Fibroblast of lung (primary cell): Measurements from ENCODE around the gene GMCL2.
A peak's percentile ranks its signal among the peaks of the same experiment; 100 is the strongest.

Experiments used
- CTCF ChIP-seq, 2 donors: IDR thresholded peaks in 1 of 2; conservative IDR thresholded peaks in 1 of 2; 1 replicate in 1 of 2; 2 replicates in 1 of 2; pipeline ENCODE4 v1.5.1; 2011 to 2012; ENCODE audit warnings: low read length in 2 of 2, control low read depth in 1 of 2, inconsistent platforms in 1 of 2, low read depth in 1 of 2, mild to moderate bottlenecking in 1 of 2
- EZH2 ChIP-seq: IDR thresholded peaks from 2 replicates; pipeline ENCODE4 v1.5.1; 2012; ENCODE audit warnings: low read length, control low read depth, mild to moderate bottlenecking; ENCODE audit errors: missing control alignments

- TF ChIP-seq CTCF (conservative IDR thresholded peaks at IDR 0.05 in 1 of 2, IDR thresholded peaks at IDR 0.05 in 1 of 2; ENCODE audit: low read depth in 1 of 2, low read length in 2 of 2) (peak; percentile 14 to 40), EZH2 (no peak)
Measured at GRCh38 chr5:178196986-178197385, 9.8 kb upstream of the GMCL2 start.
